ENCODE data around the gene TMEM156. TPM values are rescaled to one million over a fixed set of nuclear protein-coding genes. Genes with fewer than 3 reads are reported as not detected.
A peak's percentile ranks its signal among the peaks of the same experiment; 100 is the strongest.
"Not testable (repeated sequence)": the region's sequence is repeated elsewhere in the genome, so short reads cannot be mapped to it uniquely, and the experiment has no call there.

Gene TMEM156
- total RNA-seq, 1 experiment from 2014 or later: 0.07 TPM

DNA sequence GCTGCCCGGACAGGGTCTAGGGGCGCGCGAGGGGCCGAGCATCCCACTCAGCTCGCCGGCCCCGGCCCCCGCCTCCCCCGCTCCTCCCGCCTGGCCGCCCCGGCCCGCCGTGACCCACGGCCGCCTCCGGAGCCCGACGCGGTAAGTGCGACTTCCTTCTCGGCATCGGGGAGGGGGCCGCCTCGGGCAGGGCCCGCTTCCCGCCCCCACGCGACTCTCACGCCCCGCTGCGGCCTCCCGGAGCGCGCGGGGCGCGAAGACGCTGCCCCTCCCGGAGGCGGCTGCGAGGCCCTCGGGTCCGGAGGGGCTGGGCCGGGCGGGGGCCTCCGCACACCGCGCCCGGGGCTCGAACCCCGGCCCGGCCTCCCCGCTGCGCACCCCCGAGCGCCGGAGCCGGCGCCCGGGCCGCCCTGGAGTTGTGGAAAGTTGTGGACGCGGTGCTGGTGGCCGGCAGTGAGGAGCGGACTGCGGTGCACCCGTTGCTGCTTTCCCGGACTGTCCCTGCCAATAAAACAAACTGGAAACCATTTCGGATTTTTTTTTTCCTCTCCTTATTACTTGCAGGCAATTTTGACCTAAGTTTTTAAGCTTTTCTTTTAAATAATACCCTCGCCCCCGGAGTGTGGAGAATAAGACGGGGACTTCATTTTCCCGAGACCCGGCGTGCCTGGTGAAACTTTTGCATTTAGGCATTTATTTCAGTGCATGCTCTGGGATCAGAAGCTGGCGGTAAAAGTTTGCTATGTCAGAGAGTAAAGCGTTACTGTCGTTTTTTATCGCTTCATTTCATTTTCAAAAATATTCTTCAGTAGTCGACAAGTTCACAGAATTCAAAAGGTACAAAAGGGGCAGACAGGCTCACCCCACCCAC lies 13.0 kb upstream of the TMEM156 start:
- in situ Hi-C loops (cut with HindIII; ENCODE audit: low sequenced_read_pairs): no loop called here
- no peak for DNase-seq (ENCODE audit: low spot score)

- in situ Hi-C loops (cut with HindIII; ENCODE audit: low sequenced_read_pairs): no loop called here
- DNase-seq (ENCODE audit: low spot score): peak; percentile 83
Measured at GRCh38 chr4:39044364-39044955, 12.3 kb upstream of the TMEM156 start.

DNA sequence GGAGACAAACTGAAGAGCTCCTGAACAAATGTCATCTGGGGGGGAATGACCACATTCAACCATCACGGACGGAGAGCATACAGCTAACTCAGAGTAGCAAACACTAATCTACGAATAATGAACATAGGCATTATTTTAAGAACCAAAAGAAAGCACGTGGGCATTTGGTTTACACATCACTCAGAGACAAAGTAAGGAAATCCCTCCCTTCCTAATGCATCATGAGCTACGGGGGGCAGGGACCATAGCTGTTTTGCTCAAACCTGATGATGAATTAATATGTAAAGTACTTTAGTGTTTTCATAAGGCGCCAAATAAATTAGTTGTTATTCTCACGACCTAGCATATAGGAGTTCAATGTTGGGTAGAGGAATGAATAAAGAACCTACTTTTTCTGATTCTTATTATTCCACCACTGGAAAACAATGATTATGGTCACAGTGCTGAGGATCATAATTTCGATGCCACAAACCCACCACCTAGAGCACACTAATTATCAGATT lies 11.7 kb upstream of the TMEM156 start:
- peak; percentile 50 for DNase-seq (ENCODE audit: low spot score)

DNA sequence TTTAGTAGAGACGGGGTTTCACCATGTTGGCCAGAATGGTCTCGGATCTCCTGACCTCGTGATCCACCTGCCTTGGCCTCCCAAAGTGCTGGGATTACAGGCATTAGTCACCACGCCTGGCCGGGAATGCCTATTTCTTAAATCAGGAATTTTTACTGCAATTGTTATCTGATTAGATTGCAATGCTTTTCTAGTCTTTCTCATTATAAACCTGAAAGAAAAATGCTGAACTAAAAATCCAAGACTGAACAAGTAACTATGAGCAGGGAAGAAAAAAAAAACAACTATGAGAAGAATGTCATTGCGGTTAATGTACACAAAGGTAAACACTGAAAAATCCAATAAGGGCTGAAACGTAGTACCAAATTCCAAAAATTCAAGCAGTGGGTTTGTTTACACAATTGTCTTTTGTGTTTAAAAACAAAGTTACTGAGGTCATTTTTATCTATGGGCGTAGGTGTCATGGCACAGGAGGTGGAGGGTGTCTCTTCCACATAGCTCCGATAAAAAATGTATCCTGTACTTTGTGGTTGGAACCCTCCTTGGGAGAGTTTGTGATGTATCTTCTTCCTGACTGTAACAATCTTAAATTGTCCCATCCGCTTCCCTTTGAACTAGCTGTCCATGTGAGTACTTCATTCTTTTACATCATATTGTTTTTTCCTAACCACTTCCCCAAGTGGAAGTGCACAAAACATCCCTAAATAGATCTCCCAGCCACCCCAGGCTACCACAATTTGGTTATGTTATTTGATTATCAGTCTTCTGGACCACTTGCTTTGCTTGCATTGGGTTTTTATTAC lies 11.1 kb upstream of the TMEM156 start:
- in situ Hi-C loops (cut with HindIII; ENCODE audit: low sequenced_read_pairs): no loop called here
- DNase-seq (ENCODE audit: low spot score): no peak

More for the DNA sequence above, 11.7 kb upstream of the TMEM156 start:
- in situ Hi-C loops (cut with HindIII; ENCODE audit: low sequenced_read_pairs): no loop called here

GRCh38 chr4:39042366-39042765 lies 10.2 kb upstream of the TMEM156 start:
- in situ Hi-C loops (cut with HindIII; ENCODE audit: low sequenced_read_pairs): no loop called here

DNA sequence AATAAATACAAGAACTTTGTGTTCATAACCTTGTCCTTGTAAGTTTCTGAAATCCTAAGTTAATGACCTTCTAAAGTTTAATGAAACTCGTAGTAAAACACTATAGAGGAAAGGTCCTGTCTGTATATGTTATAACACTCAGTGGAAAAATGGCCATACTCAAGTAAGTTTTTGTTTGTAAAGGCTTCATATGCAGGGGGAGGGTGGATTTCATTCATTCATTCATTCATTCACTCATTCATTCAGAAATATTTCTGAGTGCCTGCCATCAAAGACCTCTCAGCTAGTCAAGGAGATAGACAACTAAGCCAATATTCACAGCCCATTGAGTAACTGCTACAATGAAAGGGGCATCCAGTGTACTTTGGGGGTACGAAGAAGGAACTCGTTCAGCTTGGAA lies 6.9 kb upstream of the TMEM156 start:
- in situ Hi-C loops (cut with HindIII; ENCODE audit: low sequenced_read_pairs): no loop called here

More at GRCh38 chr4:39042366-39042765, 10.2 kb upstream of the TMEM156 start:
- no peak for DNase-seq (ENCODE audit: low spot score)

GRCh38 chr4:39037941-39038340 lies 5.7 kb upstream of the TMEM156 start:
- in situ Hi-C loops (cut with HindIII; ENCODE audit: low sequenced_read_pairs): no loop called here
- no peak for DNase-seq (ENCODE audit: low spot score)

More for the DNA sequence above, 6.9 kb upstream of the TMEM156 start:
- no peak for DNase-seq (ENCODE audit: low spot score)

- in situ Hi-C loops (cut with HindIII; ENCODE audit: low sequenced_read_pairs): no loop called here
Measured at GRCh38 chr4:39037491-39037825, 5.2 kb upstream of the TMEM156 start.

GRCh38 chr4:39036172-39036571 lies 4.0 kb upstream of the TMEM156 start:
- in situ Hi-C loops (cut with HindIII; ENCODE audit: low sequenced_read_pairs): no loop called here
- no peak for DNase-seq (ENCODE audit: low spot score)

More at GRCh38 chr4:39037491-39037825, 5.2 kb upstream of the TMEM156 start:
- DNase-seq (ENCODE audit: low spot score): no peak

GRCh38 chr4:39031590-39032020 lies 604 bp downstream of the TMEM156 start:
- DNase-seq (ENCODE audit: low spot score); in situ Hi-C loops (cut with HindIII; ENCODE audit: low sequenced_read_pairs): not testable (repeated sequence)

GRCh38 chr4:39030725-39031124 lies 1.5 kb downstream of the TMEM156 start:
- no peak for DNase-seq (ENCODE audit: low spot score)
- in situ Hi-C loops (cut with HindIII; ENCODE audit: low sequenced_read_pairs): no loop called here

DNA sequence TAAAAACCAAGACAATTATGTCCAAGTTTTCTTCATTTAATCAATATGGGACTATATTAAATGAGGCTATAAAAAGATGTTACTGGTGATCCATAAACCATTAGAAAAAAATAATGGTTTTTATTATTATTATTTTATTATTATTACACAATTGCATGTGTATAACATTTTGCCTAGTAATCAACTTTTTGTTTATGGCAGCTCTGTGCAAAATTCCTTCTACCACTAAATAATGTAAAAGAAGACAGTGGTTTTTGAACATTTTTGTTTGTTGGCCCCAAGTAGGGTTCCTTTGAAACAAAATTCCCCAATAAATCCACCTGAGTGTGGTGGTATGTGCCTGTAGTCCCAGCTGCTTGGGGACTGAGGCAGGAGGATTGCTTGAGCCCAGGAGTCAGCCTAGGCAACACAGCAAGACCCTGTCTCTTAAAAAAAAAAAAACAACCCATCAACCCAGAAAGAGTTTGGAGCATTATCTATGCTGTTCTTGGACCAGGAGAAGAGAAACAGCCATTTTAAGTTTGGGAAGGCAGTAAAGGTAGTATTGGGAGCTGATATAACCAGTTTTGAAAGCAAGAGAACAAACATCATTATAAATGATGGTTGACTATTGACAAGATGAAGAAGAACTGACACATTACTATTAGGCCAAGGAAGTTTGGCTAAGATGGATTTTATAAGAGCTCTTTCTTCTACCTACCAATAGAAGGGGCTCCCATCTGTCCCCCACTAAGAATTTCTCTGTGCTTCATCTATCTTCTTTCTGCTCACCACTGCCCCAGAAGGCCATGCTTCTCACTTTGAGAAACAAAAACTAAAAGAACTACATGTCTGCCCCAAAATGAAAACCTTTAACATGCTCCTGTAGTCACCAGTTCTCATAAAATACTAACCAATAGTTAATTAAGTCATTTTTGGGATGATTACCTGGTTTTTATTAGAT lies 2.2 kb downstream of the TMEM156 start:
- in situ Hi-C loops (cut with HindIII; ENCODE audit: low sequenced_read_pairs): no loop called here
- DNase-seq (ENCODE audit: low spot score): no peak

GRCh38 chr4:39026096-39026495 lies 6.1 kb downstream of the TMEM156 start:
- DNase-seq (ENCODE audit: low spot score): no peak
- in situ Hi-C loops (cut with HindIII; ENCODE audit: low sequenced_read_pairs): no loop called here

- in situ Hi-C loops (cut with HindIII; ENCODE audit: low sequenced_read_pairs): no loop called here
- no peak for DNase-seq (ENCODE audit: low spot score)
Measured at GRCh38 chr4:39025552-39026085, 6.6 kb downstream of the TMEM156 start.

- in situ Hi-C loops (cut with HindIII; ENCODE audit: low sequenced_read_pairs): no loop called here
- DNase-seq (ENCODE audit: low spot score): no peak
Measured at GRCh38 chr4:39024311-39024865, 7.8 kb downstream of the TMEM156 start.

DNA sequence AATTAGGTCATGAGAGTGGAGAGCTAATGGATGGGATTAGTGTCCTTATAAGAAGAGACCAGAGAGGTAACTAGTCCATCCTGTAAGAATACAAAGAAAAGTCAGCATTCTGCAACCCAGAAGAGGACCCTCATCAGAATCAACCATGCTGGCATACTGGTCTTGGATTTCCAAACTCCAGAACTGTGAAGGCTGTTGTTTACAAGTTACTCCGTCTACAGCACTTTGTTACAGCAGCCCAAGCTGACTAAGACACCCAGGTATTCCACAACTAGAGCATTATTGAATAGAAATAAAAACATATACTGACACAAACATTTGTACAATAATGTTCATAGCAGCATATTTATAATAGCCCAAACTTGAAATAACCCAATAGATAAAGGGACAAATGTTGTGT lies 9.2 kb downstream of the TMEM156 start:
- in situ Hi-C loops (cut with HindIII; ENCODE audit: low sequenced_read_pairs): no loop called here

DNA sequence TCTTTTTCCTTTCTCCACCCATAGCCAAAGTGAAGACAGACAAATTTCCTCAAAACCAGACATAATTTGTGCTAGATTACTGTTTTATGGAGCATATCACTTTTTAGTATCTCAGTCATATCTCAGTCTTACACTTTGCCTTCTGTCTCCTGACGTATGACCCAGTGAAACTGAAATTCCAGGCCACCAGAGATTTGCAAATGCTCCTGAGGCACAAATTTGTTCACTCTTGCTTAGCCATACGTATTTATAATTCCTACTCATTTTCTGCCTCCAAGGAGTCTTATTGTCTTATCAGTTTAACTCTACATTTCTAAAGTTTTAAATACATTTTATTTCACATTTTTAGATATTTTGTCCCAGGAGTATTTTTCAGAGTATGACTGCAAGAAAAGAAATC lies 10.0 kb downstream of the TMEM156 start:
- DNase-seq (ENCODE audit: low spot score): no peak
- in situ Hi-C loops (cut with HindIII; ENCODE audit: low sequenced_read_pairs): no loop called here

More for the DNA sequence above, 9.2 kb downstream of the TMEM156 start:
- DNase-seq (ENCODE audit: low spot score): no peak

- in situ Hi-C loops (cut with HindIII; ENCODE audit: low sequenced_read_pairs): no loop called here
- no peak for DNase-seq (ENCODE audit: low spot score)
Measured at GRCh38 chr4:39021631-39022030, 10.6 kb downstream of the TMEM156 start.

Data from G401 (cell line).